GM21381 (cell line): Measurements from ENCODE around the gene TLE6.
"Not testable (repeated sequence)": the region's sequence is repeated elsewhere in the genome, so short reads cannot be mapped to it uniquely, and the experiment has no call there.

ENCODE experiments used
- ATAC-seq: cut with Tn5 transposase; IDR thresholded peaks from one replicate; pipeline ENCODE4 v1.9.1; 2021; ENCODE audit warnings: mild to moderate bottlenecking, moderate library complexity; ENCODE audit not compliant: unreplicated experiment

The TLE6 gene

DNA sequence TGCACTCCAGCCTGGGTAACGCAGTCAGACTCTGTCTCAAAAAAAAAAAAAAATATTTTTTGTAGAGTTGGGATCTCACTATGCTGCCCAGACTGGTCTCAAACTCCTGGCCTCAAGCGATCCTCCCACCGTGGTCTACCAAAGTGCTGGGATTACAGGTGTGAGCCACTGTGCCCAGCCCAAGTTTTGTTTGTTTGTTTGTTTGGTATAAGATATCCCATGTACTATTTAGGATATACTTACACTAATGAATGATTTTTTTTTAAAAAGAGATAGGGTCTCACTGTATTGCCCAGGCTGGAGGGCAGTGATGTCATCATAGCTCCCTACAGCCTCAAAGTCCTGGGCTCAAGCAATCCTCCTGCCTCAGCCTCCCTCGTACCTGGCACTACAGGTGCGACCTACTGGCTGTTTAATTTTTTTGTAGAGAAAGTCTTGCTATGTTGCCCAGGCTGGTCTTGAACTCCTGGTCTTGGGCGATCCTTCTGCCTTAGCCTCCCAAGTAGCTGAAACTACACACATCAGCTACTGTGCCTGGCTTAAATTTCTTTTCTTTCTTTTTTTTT, 24.0 kb downstream of the TLE6 start:
- ATAC-seq = no peak

GRCh38 chr19:3003046-3003445, 25.7 kb downstream of the TLE6 start:
- no peak for ATAC-seq

GRCh38 chr19:3004522-3004921, 27.2 kb downstream of the TLE6 start:
- no peak for ATAC-seq

GRCh38 chr19:3005345-3005744, 28.0 kb downstream of the TLE6 start:
- ATAC-seq = no peak

DNA sequence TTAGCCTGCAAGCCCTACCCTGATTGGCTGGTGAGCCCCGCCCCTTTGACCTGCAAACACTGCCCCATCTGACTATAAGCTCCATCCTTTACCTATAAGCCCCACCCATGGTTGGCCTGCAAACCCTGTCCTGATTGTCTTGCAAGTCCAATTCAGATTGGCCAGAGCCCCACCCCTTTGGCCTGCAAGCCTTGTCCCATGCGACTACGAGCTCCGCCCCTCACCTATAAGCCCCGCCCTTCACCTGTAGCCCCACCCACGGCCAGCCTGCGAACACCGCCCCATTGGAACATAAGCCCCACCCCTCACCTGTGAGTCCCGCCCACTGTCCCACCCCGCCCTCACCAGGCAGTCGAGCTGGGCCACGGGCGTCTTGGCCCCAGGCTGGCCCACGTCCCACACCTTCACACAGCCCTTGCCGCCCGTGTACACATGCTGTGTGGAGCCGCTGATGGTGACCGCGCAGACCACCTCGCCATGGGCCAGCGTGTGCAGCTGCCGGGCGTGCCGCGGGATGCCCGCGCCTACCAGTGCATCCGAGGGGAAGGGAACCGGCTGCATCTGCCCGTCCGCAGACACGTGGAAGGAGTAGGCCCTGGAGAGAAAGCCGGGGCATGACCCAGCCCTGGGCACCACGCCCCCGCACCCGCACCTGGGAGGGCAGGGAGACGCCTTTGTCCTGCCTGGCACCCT, 28.9 kb downstream of the TLE6 start:
- ATAC-seq = no peak

DNA sequence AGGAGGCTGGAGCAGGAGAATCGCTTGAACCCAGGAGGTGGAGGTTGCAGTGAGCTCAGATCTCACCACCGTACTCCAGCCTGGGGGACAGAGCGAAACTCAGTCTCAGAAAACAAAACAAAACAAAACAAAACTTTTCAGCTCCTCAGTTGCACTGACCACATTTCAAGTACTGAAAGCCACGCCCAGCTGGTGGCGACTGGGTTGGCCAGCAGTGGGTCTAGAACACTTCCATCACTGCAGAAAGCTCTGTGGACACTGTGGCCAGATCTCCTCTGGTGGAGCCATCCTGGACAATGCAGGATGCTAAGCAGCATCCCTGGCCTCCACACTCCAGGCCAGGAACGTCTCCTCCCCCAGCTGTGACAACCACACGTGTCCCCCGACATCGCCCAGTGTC, 30.6 kb downstream of the TLE6 start:
- ATAC-seq = no peak

- ATAC-seq = no peak
Measured at GRCh38 chr19:3008994-3009393, 31.6 kb downstream of the TLE6 start.

DNA sequence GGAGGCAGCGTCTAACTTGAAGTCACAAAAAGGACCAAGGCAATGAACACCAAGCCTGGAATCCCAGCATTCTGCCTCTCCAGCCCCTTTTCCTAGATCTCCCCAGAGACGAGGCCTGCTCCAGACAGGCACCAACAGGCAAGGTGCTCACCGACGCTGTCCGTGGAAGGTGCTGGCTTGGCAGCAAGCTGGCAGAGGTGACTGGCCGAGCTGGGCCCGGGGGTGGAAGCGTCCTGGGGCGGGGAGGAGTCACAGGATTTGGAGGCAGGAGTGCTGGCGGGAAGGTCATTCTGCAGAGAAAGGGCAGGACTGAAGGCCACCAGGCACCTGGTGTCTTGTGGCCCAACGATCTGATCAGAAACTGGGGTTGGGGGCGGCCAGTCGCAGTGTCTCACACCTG, 33.5 kb downstream of the TLE6 start:
- no peak for ATAC-seq

- ATAC-seq = not testable (repeated sequence)
Measured at GRCh38 chr19:3012059-3012458, 34.7 kb downstream of the TLE6 start.

GRCh38 chr19:3012621-3013262, 35.4 kb downstream of the TLE6 start:
- no peak for ATAC-seq

GRCh38 chr19:3013263-3013725, 35.9 kb downstream of the TLE6 start:
- no peak for ATAC-seq

DNA sequence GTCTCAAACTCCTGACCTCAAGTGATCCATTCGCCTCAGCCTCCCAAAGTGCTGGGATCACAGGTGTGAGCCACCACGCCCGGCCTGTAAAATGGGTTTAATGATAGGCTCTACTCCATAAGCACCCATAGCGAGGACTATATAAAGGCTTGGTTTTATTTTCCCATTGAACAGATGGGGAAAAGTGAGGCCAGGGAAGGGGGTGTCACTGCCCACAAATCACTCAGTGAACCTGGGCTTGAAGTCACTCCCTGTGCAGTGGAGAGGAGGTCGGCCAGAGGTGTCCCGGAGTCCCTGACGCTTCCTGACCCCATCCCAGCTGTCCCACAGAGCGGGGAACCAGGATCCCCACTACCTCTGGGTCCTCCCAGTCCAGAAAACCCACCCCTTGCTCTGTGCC, 36.8 kb downstream of the TLE6 start:
- no peak for ATAC-seq

GRCh38 chr19:3015126-3016057, 38.0 kb downstream of the TLE6 start:
- no peak for ATAC-seq

DNA sequence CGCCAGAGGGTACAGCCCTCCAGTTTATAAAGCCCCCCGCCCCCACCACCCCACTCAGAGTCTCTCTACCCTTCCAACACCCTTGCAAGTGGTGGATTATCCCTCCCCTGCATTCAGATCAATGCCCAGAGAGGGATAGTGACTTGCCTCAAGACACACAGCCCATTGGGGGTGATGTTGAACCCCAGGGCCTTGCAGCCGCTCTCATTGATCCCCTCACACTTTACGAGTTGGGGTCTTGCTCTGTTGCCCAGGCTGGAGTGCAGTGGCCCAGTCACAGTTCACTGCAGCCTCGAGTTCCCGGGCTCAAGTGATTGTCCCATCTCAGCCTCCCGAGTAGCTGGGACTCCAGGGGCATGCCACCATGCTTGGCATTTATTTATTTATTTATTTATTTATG, 40.6 kb downstream of the TLE6 start:
- ATAC-seq = no peak

DNA sequence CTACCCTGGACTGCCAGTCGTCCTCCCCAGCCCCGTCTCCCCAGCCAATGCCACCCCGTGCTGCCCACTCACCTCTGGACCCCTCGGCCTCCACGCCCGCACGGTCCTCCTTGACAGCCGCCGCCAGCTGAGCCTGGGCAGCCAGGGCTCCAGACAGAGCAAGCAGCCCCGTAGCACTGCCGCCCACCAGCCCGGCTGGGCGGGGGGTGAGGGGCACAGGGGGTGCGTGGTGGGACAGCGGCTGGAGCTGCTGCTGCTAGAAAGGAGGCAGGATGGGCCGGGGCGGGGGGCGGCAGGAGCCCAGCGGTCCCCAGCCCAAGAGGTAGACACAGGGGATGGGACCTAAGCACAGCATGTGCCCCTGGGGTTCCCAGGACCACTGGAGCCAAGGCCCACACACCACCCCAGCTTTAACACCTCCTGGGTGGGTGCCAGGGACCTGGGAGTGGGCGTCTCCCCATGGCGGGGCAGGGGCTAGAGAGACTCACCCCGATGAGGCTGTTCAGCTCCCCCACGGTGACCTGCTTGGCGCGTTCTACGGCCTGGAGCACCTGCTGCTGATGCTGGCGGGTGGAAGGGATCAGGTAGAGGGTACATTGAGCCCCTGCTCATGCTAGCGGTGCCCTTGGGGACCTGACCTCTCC, 42.0 kb downstream of the TLE6 start:
- ATAC-seq = no peak

DNA sequence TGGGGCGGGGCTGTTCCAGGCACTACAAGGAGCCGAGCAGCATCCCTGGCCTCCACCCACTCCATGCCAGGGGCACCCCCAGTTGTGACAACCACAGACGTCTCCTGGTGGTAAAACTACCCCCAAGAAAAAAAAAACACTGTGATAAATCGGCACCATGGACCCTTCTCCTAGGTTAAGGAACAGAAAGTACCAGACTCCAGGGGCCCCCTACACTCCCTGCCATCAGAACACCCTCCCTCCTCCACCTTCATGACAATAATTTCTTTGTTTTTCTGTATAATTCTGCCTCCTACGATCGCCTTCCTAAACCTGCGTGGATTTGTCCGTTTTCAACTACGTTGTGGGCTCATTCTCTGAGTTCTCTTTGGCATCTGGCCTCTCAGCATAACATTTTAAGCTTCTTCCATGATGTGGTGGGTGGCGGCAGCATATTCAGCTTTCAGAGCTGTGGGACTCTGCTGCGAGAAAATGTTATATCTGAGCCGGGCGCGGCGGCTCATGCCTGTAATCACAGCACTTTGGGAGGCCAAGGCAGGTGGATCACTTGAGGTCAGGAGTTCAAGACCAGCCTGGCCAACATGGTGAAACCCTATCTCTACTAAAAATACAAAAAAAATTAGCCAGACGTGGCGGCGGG, 43.1 kb downstream of the TLE6 start:
- ATAC-seq = no peak

GRCh38 chr19:3024509-3024869, 47.1 kb downstream of the TLE6 start:
- no peak for ATAC-seq

DNA sequence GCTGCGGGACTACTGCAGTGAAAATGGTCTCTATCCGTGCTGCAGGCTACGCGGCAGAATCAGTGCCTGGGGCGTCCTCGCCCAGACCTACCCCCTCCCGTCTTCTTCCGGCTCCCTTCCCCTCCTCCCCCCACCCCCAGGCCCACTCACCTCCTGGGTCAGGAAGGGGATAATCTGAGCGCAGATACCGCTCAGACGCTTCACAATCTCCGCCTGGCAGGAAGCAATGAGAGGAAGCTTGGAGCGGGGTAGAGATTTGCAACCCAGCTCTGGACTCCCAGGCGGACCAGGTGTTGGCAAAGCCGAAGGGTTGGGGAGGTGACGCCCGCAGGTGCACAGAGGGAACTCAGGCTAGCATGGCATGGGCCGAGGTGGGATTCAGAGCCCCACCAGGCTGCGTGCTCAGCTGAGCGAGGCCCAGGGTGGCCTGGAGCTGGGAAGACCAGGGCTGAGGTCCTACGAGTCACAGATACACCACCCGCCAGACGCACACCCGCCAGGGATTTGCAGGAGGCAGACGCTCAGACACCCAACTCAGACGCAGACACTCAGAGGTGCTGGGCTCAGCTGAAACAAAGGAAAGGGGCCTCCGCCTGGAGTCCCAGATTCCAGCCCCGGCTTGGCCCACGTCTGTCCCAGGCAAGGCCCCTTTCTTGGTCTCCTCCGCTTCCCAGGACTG, 47.6 kb downstream of the TLE6 start:
- ATAC-seq = no peak

GRCh38 chr19:3025549-3025886, 48.2 kb downstream of the TLE6 start:
- ATAC-seq = no peak

- ATAC-seq = no peak
Measured at GRCh38 chr19:3026768-3027167, 49.4 kb downstream of the TLE6 start.
